Stimulated activated naive CD4-positive, alpha-beta T cell treated with Interleukin-2 at 50 U/mL for 16 hours (primary cell): Measurements from ENCODE around the gene CNDP2.

Source experiments
- DNase-seq: peaks from one replicate; lab custom pipeline; 2025; lab: John Stamatoyannopoulos, UW

Gene CNDP2

GRCh38 chr18:74570266-74570665 is 74.1 kb downstream of the CNDP2 start:
- no peak for DNase-seq

- no peak for DNase-seq
Measured at GRCh38 chr18:74571895-74572680, 75.9 kb downstream of the CNDP2 start.

- DNase-seq = no peak
Measured at GRCh38 chr18:74573053-74573452, 76.9 kb downstream of the CNDP2 start.
